Measurements from ENCODE around the gene NUDT9.
"Not testable (repeated sequence)": the region's sequence is repeated elsewhere in the genome, so short reads cannot be mapped to it uniquely, and the experiment has no call there.

Gene NUDT9

GRCh38 chr4:87395851-87396250 lies 26.5 kb upstream of the NUDT9 start:
- not testable (repeated sequence) for H3K4me1 ChIP-seq (ENCODE audit: insufficient read depth, low read length); H3K9me3 ChIP-seq (ENCODE audit: control insufficient read depth, insufficient read depth, low read length); H3K36me3 ChIP-seq (ENCODE audit: insufficient read depth, low read length); H3K9ac ChIP-seq (ENCODE audit: low read depth, low read length)

- Histone ChIP-seq H3K9ac (ENCODE audit: low read depth, low read length) (no peak overlapping the region), H3K4me1 (ENCODE audit: insufficient read depth, low read length) (no peaks in the 10 kb centered on the region)
Measured at GRCh38 chr4:87399148-87399547, 23.2 kb upstream of the NUDT9 start.

GRCh38 chr4:87399954-87400353 lies 22.4 kb upstream of the NUDT9 start:
- Histone ChIP-seq H3K36me3 (ENCODE audit: insufficient read depth, low read length) (no peaks in the 10 kb centered on the region), H3K4me1 (ENCODE audit: insufficient read depth, low read length) (no peaks in the 10 kb centered on the region), H3K9me3 (ENCODE audit: control insufficient read depth, insufficient read depth, low read length) (peaks cover 3% of the 10 kb centered on the region; the same call in 1 of the 2 replicates), H3K9ac (ENCODE audit: low read depth, low read length) (no peak overlapping the region)

More at GRCh38 chr4:87399148-87399547, 23.2 kb upstream of the NUDT9 start:
- Histone ChIP-seq H3K9me3 (ENCODE audit: control insufficient read depth, insufficient read depth, low read length) (no peaks in the 10 kb centered on the region; the same call in 1 of the 2 replicates), H3K36me3 (ENCODE audit: insufficient read depth, low read length) (no peaks in the 10 kb centered on the region)

- H3K4me1 ChIP-seq (ENCODE audit: insufficient read depth, low read length); H3K9ac ChIP-seq (ENCODE audit: low read depth, low read length); H3K36me3 ChIP-seq (ENCODE audit: insufficient read depth, low read length); H3K9me3 ChIP-seq (ENCODE audit: control insufficient read depth, insufficient read depth, low read length): not testable (repeated sequence)
Measured at GRCh38 chr4:87403732-87404131, 18.6 kb upstream of the NUDT9 start.

GRCh38 chr4:87405211-87405820 lies 17.1 kb upstream of the NUDT9 start:
- Histone ChIP-seq H3K36me3 (ENCODE audit: insufficient read depth, low read length) (no peaks in the 10 kb centered on the region), H3K9me3 (ENCODE audit: control insufficient read depth, insufficient read depth, low read length) (peaks cover 3% of the 10 kb centered on the region; the same call in 1 of the 2 replicates), H3K4me1 (ENCODE audit: insufficient read depth, low read length) (no peaks in the 10 kb centered on the region), H3K9ac (ENCODE audit: low read depth, low read length) (no peak overlapping the region)

GRCh38 chr4:87406462-87406861 lies 15.9 kb upstream of the NUDT9 start:
- Histone ChIP-seq H3K9ac (ENCODE audit: low read depth, low read length) (no peak overlapping the region), H3K36me3 (ENCODE audit: insufficient read depth, low read length) (no peaks in the 10 kb centered on the region), H3K9me3 (ENCODE audit: control insufficient read depth, insufficient read depth, low read length) (peaks cover 3% of the 10 kb centered on the region; the same call in 1 of the 2 replicates), H3K4me1 (ENCODE audit: insufficient read depth, low read length) (no peaks in the 10 kb centered on the region)

GRCh38 chr4:87406902-87407301 lies 15.5 kb upstream of the NUDT9 start:
- H3K36me3 ChIP-seq (ENCODE audit: insufficient read depth, low read length); H3K9me3 ChIP-seq (ENCODE audit: control insufficient read depth, insufficient read depth, low read length); H3K4me1 ChIP-seq (ENCODE audit: insufficient read depth, low read length); H3K9ac ChIP-seq (ENCODE audit: low read depth, low read length): not testable (repeated sequence)

GRCh38 chr4:87409420-87409939 lies 12.9 kb upstream of the NUDT9 start:
- H3K36me3 ChIP-seq (ENCODE audit: insufficient read depth, low read length) = no peaks in the 10 kb centered on the region
- peaks cover 2% of the 10 kb centered on the region; the same call in 1 of the 2 replicates for H3K9me3 ChIP-seq (ENCODE audit: control insufficient read depth, insufficient read depth, low read length)
- no peaks in the 10 kb centered on the region for H3K4me1 ChIP-seq (ENCODE audit: insufficient read depth, low read length)
- H3K9ac ChIP-seq (ENCODE audit: low read depth, low read length) = no peak overlapping the region

- H3K36me3 ChIP-seq (ENCODE audit: insufficient read depth, low read length) = no peaks in the 10 kb centered on the region
- no peak overlapping the region for H3K9ac ChIP-seq (ENCODE audit: low read depth, low read length)
- H3K9me3 ChIP-seq (ENCODE audit: control insufficient read depth, insufficient read depth, low read length) = no peaks in the 10 kb centered on the region
- no peaks in the 10 kb centered on the region for H3K4me1 ChIP-seq (ENCODE audit: insufficient read depth, low read length)
Measured at GRCh38 chr4:87410157-87410556, 12.2 kb upstream of the NUDT9 start.

- Histone ChIP-seq H3K9me3 (ENCODE audit: control insufficient read depth, insufficient read depth, low read length) (no peaks in the 10 kb centered on the region), H3K4me1 (ENCODE audit: insufficient read depth, low read length) (no peaks in the 10 kb centered on the region), H3K36me3 (ENCODE audit: insufficient read depth, low read length) (no peaks in the 10 kb centered on the region), H3K9ac (ENCODE audit: low read depth, low read length) (no peak overlapping the region)
Measured at GRCh38 chr4:87410679-87411078, 11.7 kb upstream of the NUDT9 start.

GRCh38 chr4:87414816-87415215 lies 7.6 kb upstream of the NUDT9 start:
- Histone ChIP-seq H3K36me3 (ENCODE audit: insufficient read depth, low read length) (no peaks in the 10 kb centered on the region), H3K9me3 (ENCODE audit: control insufficient read depth, insufficient read depth, low read length) (peaks cover 4% of the 10 kb centered on the region), H3K9ac (ENCODE audit: low read depth, low read length) (no peak overlapping the region), H3K4me1 (ENCODE audit: insufficient read depth, low read length) (0 out of 2 replicates have a peak, but pooled peaks cover 2% of the 10 kb centered on the region)

- Histone ChIP-seq H3K36me3 (ENCODE audit: insufficient read depth, low read length) (no peaks in the 10 kb centered on the region), H3K4me1 (ENCODE audit: insufficient read depth, low read length) (peaks cover 6% of the 10 kb centered on the region; the same call in 1 of the 2 replicates), H3K9ac (ENCODE audit: low read depth, low read length) (no peak overlapping the region), H3K9me3 (ENCODE audit: control insufficient read depth, insufficient read depth, low read length) (peaks cover 4% of the 10 kb centered on the region)
Measured at GRCh38 chr4:87416965-87417364, 5.4 kb upstream of the NUDT9 start.

- H3K4me1 ChIP-seq (ENCODE audit: insufficient read depth, low read length); H3K9me3 ChIP-seq (ENCODE audit: control insufficient read depth, insufficient read depth, low read length); H3K36me3 ChIP-seq (ENCODE audit: insufficient read depth, low read length); H3K9ac ChIP-seq (ENCODE audit: low read depth, low read length): not testable (repeated sequence)
Measured at GRCh38 chr4:87418410-87418809, 4.0 kb upstream of the NUDT9 start.

- H3K36me3 ChIP-seq (ENCODE audit: insufficient read depth, low read length) = no peaks in the 10 kb centered on the region
- peaks cover 6% of the 10 kb centered on the region; the same call in 1 of the 2 replicates for H3K4me1 ChIP-seq (ENCODE audit: insufficient read depth, low read length)
- no peak overlapping the region for H3K9ac ChIP-seq (ENCODE audit: low read depth, low read length)
- H3K9me3 ChIP-seq (ENCODE audit: control insufficient read depth, insufficient read depth, low read length) = peaks cover 4% of the 10 kb centered on the region
Measured at GRCh38 chr4:87419578-87420249, 2.7 kb upstream of the NUDT9 start.

GRCh38 chr4:87420276-87420830 lies 2.0 kb upstream of the NUDT9 start:
- Histone ChIP-seq H3K9ac (ENCODE audit: low read depth, low read length) (no peak overlapping the region), H3K9me3 (ENCODE audit: control insufficient read depth, insufficient read depth, low read length) (peaks cover 4% of the 10 kb centered on the region), H3K4me1 (ENCODE audit: insufficient read depth, low read length) (peaks cover 6% of the 10 kb centered on the region; the same call in 1 of the 2 replicates), H3K36me3 (ENCODE audit: insufficient read depth, low read length) (no peaks in the 10 kb centered on the region)
